PC-9 (cell line): ENCODE measurements around the gene CELSR2. TPM values are rescaled to one million over a fixed set of nuclear protein-coding genes. Genes with fewer than 3 reads are reported as not detected.

ENCODE experiments used
- BruUV-seq: library from RNA; stranded (reverse); fragments of 400-500 nt; replicated peaks from 2 replicates; lab custom pipeline; 2021; lab: Mats Ljungman, UMichigan
- CTCF ChIA-PET: fragments of 300-600 bp; sonication (Branson Sonifier 250); formaldehyde crosslinking; loops from one replicate; lab custom pipeline; 2022; ENCODE audit warnings: antibody characterized with exemption; lab: Charles Lee
- POLR2A ChIA-PET: fragments of 300-600 bp; sonication (Branson Sonifier 250); formaldehyde crosslinking; loops from one replicate; lab custom pipeline; 2022; ENCODE audit warnings: antibody characterized with exemption; ENCODE audit not compliant: unreplicated experiment; lab: Charles Lee
- DNase-seq, 2 experiments: peaks; one replicate each; pipeline versions ENCODE4 v3.0.0 to v3.0.0-alpha.2; 2015 to 2022; ENCODE audit warnings: mixed read lengths in 1 of 2
- H2AFZ ChIP-seq: fragments of 200-600 bp; sonication (generic); 2 replicates; pipeline ENCODE4 v1.8.1; 2017; ENCODE audit warnings: antibody characterized with exemption
- H3F3A ChIP-seq: fragments of 200-600 bp; sonication (generic); 2 replicates; pipeline ENCODE4 v1.8.1; 2017; ENCODE audit warnings: antibody characterized with exemption, mild to moderate bottlenecking, low read depth; ENCODE audit not compliant: insufficient read depth
- H3K27ac ChIP-seq: fragments of 200-600 bp; sonication (generic); 2 replicates; pipeline ENCODE4 v1.6.1; 2016; ENCODE audit warnings: mixed run types
- H3K27me3 ChIP-seq: fragments of 200-600 bp; sonication (generic); 2 replicates; pipeline ENCODE4 v1.6.1; 2016; ENCODE audit warnings: low read depth, mixed run types; ENCODE audit not compliant: insufficient read depth
- H3K36me3 ChIP-seq: fragments of 200-600 bp; sonication (generic); 2 replicates; pipeline ENCODE4 v1.6.1; 2016; ENCODE audit warnings: low read depth, mixed run types
- H3K4me1 ChIP-seq: fragments of 200-600 bp; sonication (generic); replicated peaks from 2 replicates; pipeline ENCODE4 v1.6.1; 2016; ENCODE audit warnings: mixed run types; ENCODE audit not compliant: insufficient read depth
- H3K4me2 ChIP-seq: fragments of 200-600 bp; sonication (generic); 2 replicates; pipeline ENCODE4 v1.6.1; 2017; ENCODE audit warnings: mixed run types
- H3K4me3 ChIP-seq: fragments of 200-600 bp; sonication (generic); 2 replicates; pipeline ENCODE4 v1.6.1; 2016; ENCODE audit warnings: mixed run types
- H3K79me2 ChIP-seq: fragments of 200-600 bp; sonication (generic); 2 replicates; pipeline ENCODE4 v1.6.1; 2017; ENCODE audit warnings: low read depth, mixed run types
- H3K9me2 ChIP-seq: fragments of 200-600 bp; sonication (generic); 2 replicates; pipeline ENCODE4 v1.8.1; 2017; ENCODE audit warnings: mild to moderate bottlenecking; ENCODE audit not compliant: insufficient read depth
- H3K9me3 ChIP-seq: fragments of 200-600 bp; sonication (generic); 2 replicates; pipeline ENCODE4 v1.8.1; 2016; ENCODE audit warnings: low read depth; ENCODE audit not compliant: insufficient read depth
- H4K20me1 ChIP-seq: fragments of 200-600 bp; sonication (generic); 2 replicates; pipeline ENCODE4 v1.8.1; 2017; ENCODE audit not compliant: insufficient read depth
- CTCF ChIP-seq: fragments of 200-600 bp; sonication (generic); conservative IDR thresholded peaks from 2 replicates; pipeline ENCODE4 v1.6.1; 2017; ENCODE audit warnings: mixed run types, antibody characterized with exemption, mild to moderate bottlenecking, moderate library complexity
- EZH2 ChIP-seq: fragments of 200-600 bp; sonication (generic); IDR thresholded peaks from 2 replicates; pipeline ENCODE4 v1.8.0; 2017; ENCODE audit warnings: antibody characterized with exemption, low read depth
- intact Hi-C: fragments of 100-400 bp; cut with micrococcal nuclease; formaldehyde crosslinking; loops from one replicate; pipeline ENCODE4 v1.10.0; 2022; ENCODE audit not compliant: unreplicated experiment
- total RNA-seq: library from RNA; stranded (reverse); gene quantifications from 2 replicates; pipeline ENCODE4 v1.2.3, GENCODE V29; 2021

The CELSR2 gene
- total RNA-seq, 1 experiment from 2014 or later, result 19.5 TPM

GRCh38 chr1:109229531-109230127, 19.7 kb upstream of the CELSR2 start:
- H3K4me2 ChIP-seq, result no peak overlapping the region
- no TSS peak for BruUV-seq
- H3K9me3 ChIP-seq, result no peaks in the 10 kb centered on the region; the same call in 1 of the 2 replicates
- intact Hi-C loops, result no loop called here
- no peak overlapping the region for H3K4me3 ChIP-seq
- H3F3A ChIP-seq, result peaks cover 41% of the 10 kb centered on the region
- H3K27me3 ChIP-seq, result no peaks in the 10 kb centered on the region
- H3K36me3 ChIP-seq, result peaks cover 57% of the 10 kb centered on the region
- DNase-seq, result no peak
- no peak overlapping the region for H2AFZ ChIP-seq
- CTCF ChIA-PET, result no interaction called here
- no peaks in the 10 kb centered on the region for H3K9me2 ChIP-seq
- TF ChIP-seq CTCF (no peak), EZH2 (no peak)
- peaks cover 46% of the 10 kb centered on the region for H3K79me2 ChIP-seq
- peaks cover 23% of the 10 kb centered on the region for H4K20me1 ChIP-seq
- POLR2A ChIA-PET, result no interaction called here
- H3K27ac ChIP-seq, result no peak overlapping the region
- peaks cover 43% of the 10 kb centered on the region for H3K4me1 ChIP-seq

GRCh38 chr1:109231066-109231465, 18.3 kb upstream of the CELSR2 start:
- H3K9me2 ChIP-seq, result no peaks in the 10 kb centered on the region
- no peak overlapping the region for H3K27ac ChIP-seq
- H3K4me1 ChIP-seq, result peaks cover 28% of the 10 kb centered on the region
- H3K4me2 ChIP-seq, result no peak overlapping the region
- H4K20me1 ChIP-seq, result peaks cover 23% of the 10 kb centered on the region
- no peaks in the 10 kb centered on the region; the same call in 1 of the 2 replicates for H3K9me3 ChIP-seq
- ChIA-PET CTCF (no interaction called here), POLR2A (no interaction called here)
- DNase-seq, result no peak
- BruUV-seq, result no TSS peak
- intact Hi-C loops, result no loop called here
- no peak overlapping the region for H3K4me3 ChIP-seq
- TF ChIP-seq EZH2 (no peak), CTCF (no peak)
- H3F3A ChIP-seq, result peaks cover 31% of the 10 kb centered on the region; the same call in 1 of the 2 replicates
- no peaks in the 10 kb centered on the region for H3K27me3 ChIP-seq
- no peak overlapping the region for H2AFZ ChIP-seq
- peaks cover 69% of the 10 kb centered on the region for H3K36me3 ChIP-seq
- H3K79me2 ChIP-seq, result peaks cover 36% of the 10 kb centered on the region

GRCh38 chr1:109235137-109235536, 14.2 kb upstream of the CELSR2 start:
- Histone ChIP-seq H3K9me2 (no peaks in the 10 kb centered on the region), H3K79me2 (peaks cover 3% of the 10 kb centered on the region; the same call in 1 of the 2 replicates), H3K4me1 (peaks cover 22% of the 10 kb centered on the region), H3K27me3 (no peaks in the 10 kb centered on the region), H3K4me2 (no peak overlapping the region), H2AFZ (no peak overlapping the region), H4K20me1 (peaks cover 10% of the 10 kb centered on the region), H3K4me3 (no peak overlapping the region), H3K36me3 (peaks cover 78% of the 10 kb centered on the region), H3F3A (peaks cover 45% of the 10 kb centered on the region), H3K27ac (no peak overlapping the region), H3K9me3 (no peaks in the 10 kb centered on the region)
- ChIA-PET CTCF (no interaction called here), POLR2A (no interaction called here)
- TF ChIP-seq EZH2, result no peak
- TF ChIP-seq CTCF, result no peak
- BruUV-seq, result no TSS peak
- intact Hi-C loops, result no loop called here
- DNase-seq, result no peak
